ENCODE measurements around the gene CLCN7. TPM values are rescaled to one million over a fixed set of nuclear protein-coding genes. Genes with fewer than 3 reads are reported as not detected.

Gene CLCN7
- total RNA-seq, 2 experiments from 2014 or later = 31.1 to 62.4 TPM

- ChIA-PET POLR2A (no interaction called here), CTCF (ENCODE audit: unreplicated experiment) (no interaction called here)
- Histone ChIP-seq H3K9me2 (ENCODE audit: insufficient read depth, low read length) (no peaks in the 10 kb centered on the region), H3K27ac (ENCODE audit: low read depth, low read length, poor library complexity, severe bottlenecking) (no peak overlapping the region), H3K4me1 (ENCODE audit: insufficient read depth, low read length, poor library complexity, severe bottlenecking) (no peaks in the 10 kb centered on the region), H3K9me3 (ENCODE audit: low read length) (no peaks in the 10 kb centered on the region), H3K36me3 (ENCODE audit: insufficient read depth, low read length) (no peaks in the 10 kb centered on the region), H3K79me2 (ENCODE audit: insufficient read depth, low read depth, low read length) (no peaks in the 10 kb centered on the region), H2AFZ (ENCODE audit: low read length) (no peak overlapping the region), H3K4me3 (ENCODE audit: low read depth, low read length, poor library complexity, severe bottlenecking) (no peak overlapping the region), H3K4me2 (ENCODE audit: low read length) (no peak overlapping the region), H4K20me1 (ENCODE audit: insufficient read depth, low read length) (no peaks in the 10 kb centered on the region)
- no TSS peak for BruUV-seq (replicated peaks)
- TF ChIP-seq CTCF (conservative IDR thresholded peaks at IDR 0.05; ENCODE audit: low read length) = no peak
- no peak for TF ChIP-seq EZH2phosphoT487 (IDR thresholded peaks at IDR 0.05; ENCODE audit: borderline replicate concordance, low read depth, low read length)
- intact Hi-C loops (cut with micrococcal nuclease; ENCODE audit: unreplicated experiment) = no loop called here
- no peak for DNase-seq (ENCODE audit: low spot score)
These were observed 79.3 kb downstream of the CLCN7 start for GRCh38 chr16:1395444-1396031.

Other genes with a start within 250 kb of the CLCN7 start
- not detected in 2 replicates for gene TPSG1, start 249.8 kb downstream of the CLCN7 start, total RNA-seq (2014; rRNA removed; shearing (Covaris generic))
- gene TPSG1, start 249.8 kb downstream of the CLCN7 start, total RNA-seq (2022) = not detected in 2 replicates
- not detected in 2 replicates for gene TPSB2, start 244.8 kb downstream of the CLCN7 start, total RNA-seq (2014; rRNA removed; shearing (Covaris generic))
- gene TPSB2, start 244.8 kb downstream of the CLCN7 start, total RNA-seq (2022) = not detected in 2 replicates
- not detected in 2 replicates for gene TPSAB1, start 234.3 kb downstream of the CLCN7 start, total RNA-seq (2014; rRNA removed; shearing (Covaris generic))
- gene TPSAB1, start 234.3 kb downstream of the CLCN7 start, total RNA-seq (2022) = not detected in 2 replicates
- gene TPSD1, start 219.0 kb downstream of the CLCN7 start, total RNA-seq (2014; rRNA removed; shearing (Covaris generic)) = not detected in 2 replicates
- gene TPSD1, start 219.0 kb downstream of the CLCN7 start, total RNA-seq (2022) = not detected in 2 replicates
- gene UBE2I, start 165.4 kb downstream of the CLCN7 start, total RNA-seq (2014; rRNA removed; shearing (Covaris generic)) = 122 and 126 TPM in 2 replicates
- gene UBE2I, start 165.4 kb downstream of the CLCN7 start, total RNA-seq (2022) = 323 and 349 TPM in 2 replicates
- 2.9 and 6.3 TPM in 2 replicates for gene BAIAP3, start 141.4 kb downstream of the CLCN7 start, total RNA-seq (2014; rRNA removed; shearing (Covaris generic))
- 2.4 and 3.2 TPM in 2 replicates for gene BAIAP3, start 141.4 kb downstream of the CLCN7 start, total RNA-seq (2022)
- 75.8 and 99.4 TPM in 2 replicates for gene TSR3, start 123.2 kb downstream of the CLCN7 start, total RNA-seq (2014; rRNA removed; shearing (Covaris generic))
- gene TSR3, start 123.2 kb downstream of the CLCN7 start, total RNA-seq (2022) = 43.5 and 47.2 TPM in 2 replicates
- 21.3 and 22.5 TPM in 2 replicates for gene GNPTG, start 123.1 kb downstream of the CLCN7 start, total RNA-seq (2014; rRNA removed; shearing (Covaris generic))
- gene GNPTG, start 123.1 kb downstream of the CLCN7 start, total RNA-seq (2022) = 24.1 and 26.6 TPM in 2 replicates
- gene UNKL, start 60.3 kb downstream of the CLCN7 start, total RNA-seq (2014; rRNA removed; shearing (Covaris generic)) = 22.3 and 31.0 TPM in 2 replicates
- gene UNKL, start 60.3 kb downstream of the CLCN7 start, total RNA-seq (2022) = 33.7 and 61.3 TPM in 2 replicates
- 23.2 and 36.4 TPM in 2 replicates for gene UQCC4, start 54.3 kb downstream of the CLCN7 start, total RNA-seq (2014; rRNA removed; shearing (Covaris generic))
- gene UQCC4, start 54.3 kb downstream of the CLCN7 start, total RNA-seq (2022) = 16.5 and 17.0 TPM in 2 replicates
- gene PERCC1, start 44.0 kb downstream of the CLCN7 start, total RNA-seq (2014; rRNA removed; shearing (Covaris generic)) = not detected in 2 replicates
- gene PERCC1, start 44.0 kb downstream of the CLCN7 start, total RNA-seq (2022) = not detected in 2 replicates
- gene CCDC154, start 30.5 kb downstream of the CLCN7 start, total RNA-seq (2014; rRNA removed; shearing (Covaris generic)) = 0.46 and 0.85 TPM in 2 replicates
- 1.1 and 2.5 TPM in 2 replicates for gene CCDC154, start 30.5 kb downstream of the CLCN7 start, total RNA-seq (2022)
- gene PTX4, start 13.9 kb upstream of the CLCN7 start, total RNA-seq (2014; rRNA removed; shearing (Covaris generic)) = not detected in 2 replicates
- not detected in 2 replicates for gene PTX4, start 13.9 kb upstream of the CLCN7 start, total RNA-seq (2022)
- 43.5 and 58.2 TPM in 2 replicates for gene TELO2, start 18.3 kb upstream of the CLCN7 start, total RNA-seq (2014; rRNA removed; shearing (Covaris generic))
- gene TELO2, start 18.3 kb upstream of the CLCN7 start, total RNA-seq (2022) = 63.7 and 70.1 TPM in 2 replicates
- not detected in 2 replicates for gene TMEM204, start 58.6 kb upstream of the CLCN7 start, total RNA-seq (2014; rRNA removed; shearing (Covaris generic))
- gene TMEM204, start 58.6 kb upstream of the CLCN7 start, total RNA-seq (2022) = not detected in 2 replicates
- gene IFT140, start 137.0 kb upstream of the CLCN7 start, total RNA-seq (2014; rRNA removed; shearing (Covaris generic)) = 10.2 and 14.3 TPM in 2 replicates
- gene IFT140, start 137.0 kb upstream of the CLCN7 start, total RNA-seq (2022) = 21.2 and 21.9 TPM in 2 replicates
- gene CRAMP1, start 137.3 kb upstream of the CLCN7 start, total RNA-seq (2014; rRNA removed; shearing (Covaris generic)) = 9.1 and 10.5 TPM in 2 replicates
- 33.6 and 33.8 TPM in 2 replicates for gene CRAMP1, start 137.3 kb upstream of the CLCN7 start, total RNA-seq (2022)
- 48.3 and 67.4 TPM in 2 replicates for gene JPT2, start 203.3 kb upstream of the CLCN7 start, total RNA-seq (2014; rRNA removed; shearing (Covaris generic))
- 75.2 and 80.3 TPM in 2 replicates for gene JPT2, start 203.3 kb upstream of the CLCN7 start, total RNA-seq (2022)
- gene MAPK8IP3, start 231.2 kb upstream of the CLCN7 start, total RNA-seq (2014; rRNA removed; shearing (Covaris generic)) = 95.9 and 114 TPM in 2 replicates
- gene MAPK8IP3, start 231.2 kb upstream of the CLCN7 start, total RNA-seq (2022) = 130 and 133 TPM in 2 replicates